Kidney glomerular epithelial cell (primary cell): ENCODE results near the gene MPHOSPH10.
"Not testable (repeated sequence)": the region's sequence is repeated elsewhere in the genome, so short reads cannot be mapped to it uniquely, and the experiment has no call there.

Source experiments
- DNase-seq: peaks from one replicate; lab custom pipeline; 2025; lab: John Stamatoyannopoulos, UW

The MPHOSPH10 gene

GRCh38 chr2:71173096-71173495, 42.7 kb downstream of the MPHOSPH10 start:
- no peak for DNase-seq

- no peak for DNase-seq
Observed at GRCh38 chr2:71174207-71174606, 43.8 kb downstream of the MPHOSPH10 start.

- not testable (repeated sequence) for DNase-seq
Observed at GRCh38 chr2:71178836-71179235, 48.4 kb downstream of the MPHOSPH10 start.

- DNase-seq: no peak
Observed at GRCh38 chr2:71181316-71181715, 50.9 kb downstream of the MPHOSPH10 start.

- DNase-seq: not testable (repeated sequence)
Observed at GRCh38 chr2:71183306-71184115, 53.1 kb downstream of the MPHOSPH10 start.

GRCh38 chr2:71186973-71187372, 56.5 kb downstream of the MPHOSPH10 start:
- no peak for DNase-seq

- DNase-seq: no peak
Observed at GRCh38 chr2:71187589-71187988, 57.2 kb downstream of the MPHOSPH10 start.

- no peak for DNase-seq
Observed at GRCh38 chr2:71190656-71191569, 60.5 kb downstream of the MPHOSPH10 start.

GRCh38 chr2:71191570-71191943, 61.1 kb downstream of the MPHOSPH10 start:
- no peak for DNase-seq
